Trophoblast cell (in vitro differentiated cells and primary cell): ENCODE data around the gene CD180.

ENCODE experiments used
- DNase-seq, 2 donors: peaks; one replicate each; pipeline ENCODE4 v3.0.0-alpha.2; 2016
- H2AFZ ChIP-seq: 2 replicates; pipeline ENCODE4 v1.6.1; 2013; ENCODE audit warnings: low read length, moderate library complexity, mild to moderate bottlenecking; ENCODE audit not compliant: insufficient read depth, poor library complexity
- H2AK5ac ChIP-seq: 2 replicates; pipeline ENCODE4 v1.6.1; 2013; ENCODE audit warnings: mild to moderate bottlenecking, low read length
- H2BK120ac ChIP-seq: 2 replicates; pipeline ENCODE4 v1.6.1; 2013; ENCODE audit warnings: low read length, mild to moderate bottlenecking, moderate library complexity; ENCODE audit not compliant: insufficient read depth, poor library complexity
- H2BK12ac ChIP-seq: 2 replicates; pipeline ENCODE4 v1.6.1; 2013; ENCODE audit warnings: mild to moderate bottlenecking, low read length, moderate library complexity
- H2BK5ac ChIP-seq: 2 replicates; pipeline ENCODE4 v1.6.1; 2013; ENCODE audit warnings: low read length, low read depth, moderate library complexity, mild to moderate bottlenecking; ENCODE audit not compliant: poor library complexity
- H3K14ac ChIP-seq: 2 replicates; pipeline ENCODE4 v1.6.1; 2013; ENCODE audit warnings: mild to moderate bottlenecking, low read length
- H3K18ac ChIP-seq: 2 replicates; pipeline ENCODE4 v1.6.1; 2013; ENCODE audit warnings: mild to moderate bottlenecking, low read length
- H3K23ac ChIP-seq: 2 replicates; pipeline ENCODE4 v1.6.1; 2013; ENCODE audit warnings: low read length
- H3K27ac ChIP-seq: 2 replicates; pipeline ENCODE4 v1.5.1; 2013; ENCODE audit warnings: low read depth, mild to moderate bottlenecking, inconsistent platforms, low read length, moderate library complexity
- H3K27me3 ChIP-seq: 2 replicates; pipeline ENCODE4 v1.6.1; 2013; ENCODE audit warnings: inconsistent platforms, mild to moderate bottlenecking, low read length, moderate library complexity; ENCODE audit not compliant: insufficient read depth
- H3K36me3 ChIP-seq, 2 experiments: 1 replicate in 1 of 2; 2 replicates in 1 of 2; pipeline ENCODE4 v1.6.1; 2013; ENCODE audit warnings: low read length in 2 of 2, mild to moderate bottlenecking in 2 of 2, moderate library complexity in 1 of 2; ENCODE audit not compliant: insufficient read depth in 2 of 2, control insufficient read depth in 1 of 2
- H3K4ac ChIP-seq: 2 replicates; pipeline ENCODE4 v1.6.1; 2013; ENCODE audit warnings: low read depth, mild to moderate bottlenecking, low read length, moderate library complexity
- H3K4me1 ChIP-seq, 2 experiments: 1 replicate in 1 of 2; 2 replicates in 1 of 2; pipeline ENCODE4 v1.6.1; 2013; ENCODE audit warnings: low read length in 2 of 2, mild to moderate bottlenecking in 2 of 2, moderate library complexity in 1 of 2; ENCODE audit not compliant: insufficient read depth in 2 of 2, control insufficient read depth in 1 of 2
- H3K4me2 ChIP-seq: 2 replicates; pipeline ENCODE4 v1.6.1; 2013; ENCODE audit warnings: inconsistent platforms, mild to moderate bottlenecking, low read length, moderate library complexity
- H3K4me3 ChIP-seq: 2 replicates; pipeline ENCODE4 v1.5.1; 2013; ENCODE audit warnings: mild to moderate bottlenecking, low read depth, low read length, inconsistent platforms
- H3K79me1 ChIP-seq: one replicate; pipeline ENCODE4 v1.6.1; 2013; ENCODE audit warnings: low read length
- H3K79me2 ChIP-seq: 2 replicates; pipeline ENCODE4 v1.6.1; 2013; ENCODE audit warnings: low read length, mild to moderate bottlenecking; ENCODE audit not compliant: control insufficient read depth, insufficient read depth, poor library complexity
- H3K9ac ChIP-seq: 2 replicates; pipeline ENCODE4 v1.6.1; 2013; ENCODE audit warnings: mild to moderate bottlenecking, low read length
- H3K9me3 ChIP-seq: 2 replicates; pipeline ENCODE4 v1.6.1; 2013; ENCODE audit warnings: low read depth, mild to moderate bottlenecking, control low read depth, inconsistent platforms, low read length; ENCODE audit not compliant: insufficient read depth
- H4K12ac ChIP-seq: 2 replicates; pipeline ENCODE4 v1.6.1; 2013; ENCODE audit warnings: low read depth, mild to moderate bottlenecking, low read length, moderate library complexity
- H4K8ac ChIP-seq: 2 replicates; pipeline ENCODE4 v1.6.1; 2013; ENCODE audit warnings: low read depth, mild to moderate bottlenecking, low read length, moderate library complexity
- H4K91ac ChIP-seq: one replicate; pipeline ENCODE4 v1.6.1; 2013; ENCODE audit warnings: low read depth, mild to moderate bottlenecking, low read length, moderate library complexity
- WGBS: extraction: QIAGEN DNeasy Blood & Tissue Kit; methylation state at CpG from one replicate; pipeline ENCODE4 v1.1.7; 2013; ENCODE audit warnings: missing lambda C conversion rate; ENCODE audit not compliant: insufficient read length, insufficient coverage; ENCODE audit errors: extremely low coverage; 5-methylcytosine and 5-hydroxymethylcytosine counted together

The CD180 gene

GRCh38 chr5:67147760-67148159 is 48.8 kb downstream of the CD180 start:
- Histone ChIP-seq H3K18ac (no peak overlapping the region), H3K14ac (no peak overlapping the region), H4K8ac (no peak overlapping the region), H4K12ac (no peak overlapping the region), H3K9ac (no peak overlapping the region), H2BK5ac (no peak overlapping the region), H3K9me3 (no peaks in the 10 kb centered on the region), H2AK5ac (no peak overlapping the region), H3K79me2 (no peaks in the 10 kb centered on the region), H3K4me1 (no peaks in the 10 kb centered on the region), H3K4ac (no peak overlapping the region), H2BK12ac (no peak overlapping the region), H2AFZ (no peak overlapping the region), H3K23ac (no peak overlapping the region), H3K79me1 (no peaks in the 10 kb centered on the region), H3K4me3 (no peak overlapping the region), H3K36me3 (peaks cover 9 to 13% of the 10 kb centered on the region in 2 experiments), H3K27me3 (no peaks in the 10 kb centered on the region), H3K27ac (no peak overlapping the region), H2BK120ac (no peak overlapping the region), H4K91ac (no peak overlapping the region), H3K4me2 (no peak overlapping the region)
- no peak for DNase-seq
- WGBS, result no CpG with 5 or more reads among the region's 3 CpGs

GRCh38 chr5:67146981-67147380 is 49.6 kb downstream of the CD180 start:
- Histone ChIP-seq H3K23ac (no peak overlapping the region), H2AK5ac (no peak overlapping the region), H3K18ac (no peak overlapping the region), H3K4ac (no peak overlapping the region), H2AFZ (no peak overlapping the region), H3K14ac (no peak overlapping the region), H3K4me3 (no peak overlapping the region), H2BK5ac (no peak overlapping the region), H4K8ac (no peak overlapping the region), H3K4me1 (no peaks in the 10 kb centered on the region), H3K36me3 (peaks cover 5 to 11% of the 10 kb centered on the region in 2 experiments), H3K9me3 (no peaks in the 10 kb centered on the region), H2BK120ac (no peak overlapping the region), H3K9ac (no peak overlapping the region), H4K12ac (no peak overlapping the region), H3K4me2 (no peak overlapping the region), H3K27me3 (no peaks in the 10 kb centered on the region), H3K27ac (no peak overlapping the region), H2BK12ac (no peak overlapping the region), H3K79me1 (no peaks in the 10 kb centered on the region), H4K91ac (no peak overlapping the region), H3K79me2 (no peaks in the 10 kb centered on the region)
- no CpG with 5 or more reads among the region's 4 CpGs for WGBS
- DNase-seq, result no peak

DNA sequence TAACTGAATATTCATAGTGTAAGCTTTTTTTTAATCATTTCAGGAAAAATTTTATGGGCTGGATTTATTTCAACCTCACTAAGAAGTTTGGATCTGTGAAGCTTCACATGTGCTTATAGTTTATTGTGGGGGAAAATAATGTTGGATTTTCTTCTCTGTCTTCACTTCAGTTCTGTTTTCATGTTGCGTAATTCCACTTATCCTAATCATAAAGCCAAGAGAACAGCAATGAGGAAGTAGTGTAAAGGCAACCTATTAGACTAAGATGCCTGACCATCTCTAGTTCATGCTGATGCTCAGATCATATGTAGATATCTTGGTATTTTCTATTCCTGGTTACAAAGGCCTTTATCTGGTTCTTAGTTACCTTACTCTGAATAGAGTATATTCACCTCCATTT is 50.0 kb downstream of the CD180 start:
- Histone ChIP-seq H3K79me1 (no peaks in the 10 kb centered on the region), H3K36me3 (peaks cover 5 to 11% of the 10 kb centered on the region in 2 experiments), H2AK5ac (no peak overlapping the region), H4K8ac (no peak overlapping the region), H3K9me3 (no peaks in the 10 kb centered on the region), H2BK5ac (no peak overlapping the region), H2AFZ (no peak overlapping the region), H3K14ac (no peak overlapping the region), H2BK12ac (no peak overlapping the region), H3K4me3 (no peak overlapping the region), H4K91ac (no peak overlapping the region), H3K23ac (no peak overlapping the region), H3K27ac (no peak overlapping the region), H2BK120ac (no peak overlapping the region), H3K18ac (no peak overlapping the region), H3K4ac (no peak overlapping the region), H3K9ac (no peak overlapping the region), H4K12ac (no peak overlapping the region), H3K27me3 (no peaks in the 10 kb centered on the region), H3K4me2 (no peak overlapping the region), H3K79me2 (no peaks in the 10 kb centered on the region), H3K4me1 (no peaks in the 10 kb centered on the region)
- WGBS, result no CpG with 5 or more reads among the region's 1 CpG
- DNase-seq, result peak in 1 of 2 donors; percentile 4

DNA sequence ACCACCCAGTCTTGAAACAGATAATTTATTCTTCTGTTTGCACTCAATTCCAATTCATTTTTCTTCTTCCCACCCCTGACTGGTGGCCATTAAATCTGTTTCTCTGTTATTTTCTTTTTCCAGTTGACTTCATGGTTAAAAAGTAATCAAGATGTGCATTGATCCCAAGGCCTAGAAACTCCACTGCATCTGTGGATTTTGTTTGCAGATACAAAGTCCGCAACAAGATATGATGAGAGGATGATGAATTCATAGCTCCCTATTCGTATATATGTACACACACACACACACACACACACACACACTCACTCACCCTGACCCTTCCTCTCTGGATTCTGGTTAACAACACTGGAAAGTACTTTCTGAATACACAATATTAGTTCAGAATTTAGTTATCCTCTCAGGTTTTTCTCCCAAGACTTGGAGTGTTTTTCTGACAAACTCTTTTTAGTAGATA is 52.4 kb downstream of the CD180 start:
- Histone ChIP-seq H4K91ac (no peak overlapping the region), H3K18ac (no peak overlapping the region), H3K27ac (no peak overlapping the region), H2AK5ac (no peak overlapping the region), H3K23ac (no peak overlapping the region), H3K4me1 (no peaks in the 10 kb centered on the region), H3K4me3 (no peak overlapping the region), H3K79me1 (no peaks in the 10 kb centered on the region), H3K4me2 (no peak overlapping the region), H3K79me2 (no peaks in the 10 kb centered on the region), H2BK120ac (no peak overlapping the region), H4K8ac (no peak overlapping the region), H4K12ac (no peak overlapping the region), H2AFZ (no peak overlapping the region), H3K9ac (no peak overlapping the region), H3K4ac (no peak overlapping the region), H3K36me3 (peaks cover 5 to 15% of the 10 kb centered on the region in 2 experiments), H2BK5ac (no peak overlapping the region), H2BK12ac (no peak overlapping the region), H3K27me3 (no peaks in the 10 kb centered on the region), H3K9me3 (no peaks in the 10 kb centered on the region), H3K14ac (no peak overlapping the region)
- no peak for DNase-seq
- WGBS, result no CpG with 5 or more reads among the region's 2 CpGs
